Kidney (tissue), 22 donors: ENCODE measurements around the gene ITSN2. TPM values are rescaled to one million over a fixed set of nuclear protein-coding genes. Genes with fewer than 3 reads are reported as not detected.
"Not testable (repeated sequence)": the region's sequence is repeated elsewhere in the genome, so short reads cannot be mapped to it uniquely, and the experiment has no call there.

Experiments used
- DNase-seq, 5 donors: peaks; one replicate each; pipeline ENCODE4 v3.0.0-alpha.2; 2013 to 2020
- FAIRE-seq: peaks from 2 replicates; lab custom pipeline; 2012; peaks lifted over from hg19 to GRCh38; lab: Jason Lieb, UNC
- H3K27ac ChIP-seq, 2 donors: one replicate each; pipeline ENCODE4 v1.7.0; 2013; ENCODE audit warnings: low read depth in 2 of 2, low read length in 2 of 2, inconsistent platforms in 1 of 2
- H3K27me3 ChIP-seq: one replicate; pipeline ENCODE4 v1.7.1; 2013; ENCODE audit warnings: low read length, inconsistent platforms; ENCODE audit not compliant: control insufficient read depth, insufficient read depth
- H3K36me3 ChIP-seq, 3 donors: one replicate each; pipeline versions ENCODE4 v1.7.0 to v1.7.1; 2013; ENCODE audit warnings: low read length in 3 of 3, control low read depth in 1 of 3, inconsistent platforms in 1 of 3; ENCODE audit not compliant: insufficient read depth in 3 of 3, control insufficient read depth in 2 of 3
- H3K4me1 ChIP-seq, 3 donors: one replicate each; pipeline versions ENCODE4 v1.7.0 to v1.7.1; 2013; ENCODE audit warnings: low read length in 3 of 3, inconsistent platforms in 1 of 3, low read depth in 1 of 3; ENCODE audit not compliant: control insufficient read depth in 2 of 3, insufficient read depth in 2 of 3
- H3K4me3 ChIP-seq, 3 donors: one replicate each; pipeline versions ENCODE4 v1.7.0 to v1.8.1; 2013; ENCODE audit warnings: low read length in 3 of 3, control low read depth in 1 of 3, inconsistent platforms in 1 of 3
- H3K9ac ChIP-seq, 3 donors: one replicate each; pipeline versions ENCODE4 v1.7.0 to v1.7.1; 2013; ENCODE audit warnings: low read length in 3 of 3, control low read depth in 1 of 3, inconsistent platforms in 1 of 3
- H3K9me3 ChIP-seq, 3 donors: one replicate each; pipeline versions ENCODE4 v1.7.0 to v1.7.1; 2013; ENCODE audit warnings: low read length in 3 of 3, control low read depth in 1 of 3, inconsistent platforms in 1 of 3; ENCODE audit not compliant: control insufficient read depth in 2 of 3, insufficient read depth in 1 of 3
- CTCF ChIP-seq: IDR thresholded peaks from 3 replicates; pipeline ENCODE4 v1.5.1; 2012; ENCODE audit warnings: mild to moderate bottlenecking, moderate library complexity, borderline replicate concordance; ENCODE audit not compliant: insufficient read depth; ENCODE audit errors: extremely low read depth
- intact Hi-C: fragments of 100-400 bp; cut with DNase I; formaldehyde crosslinking; loops from one replicate; pipeline ENCODE4 v1.11.1; 2022
- long read RNA-seq, 10 donors: library from polyadenylated mRNA in 1 of 10; unstranded in 1 of 10; transcript quantifications; one replicate each; pipeline ENCODE4 v2.0.0 and lab custom pipeline, GENCODE V29; 2021 to 2026
- polyA plus RNA-seq: library from polyadenylated mRNA; stranded (reverse); fragments of 350-450 nt; fragmentation: Illumina TruSeq; extraction: RNeasy Lipid Tissue Mini Kit (QIAGEN cat#74804); gene quantifications from one replicate; pipeline ENCODE4 v1.2.3, GENCODE V29; 2014; ENCODE audit warnings: low read depth, low replicate concordance; ENCODE audit not compliant: insufficient read depth
- total RNA-seq: library from RNA; stranded (reverse); fragmentation: NEBNext Ultra II Directional; extraction: Animal tissue kit (Norgen Biotek cat#: 25700); gene quantifications from one replicate; pipeline ENCODE4 v1.2.1, GENCODE V29; 2021
- donor health status: control.
- donor health status: control.
- donor health status: control.
- donor health status: control.
- donor health status: control.
- donor health status: DM: yes; HTN: yes; CAD: no.
- donor health status: Normal renal cell carcinoma (clear cell type).

ITSN2 gene
- 72.8 TPM for total RNA-seq
- polyA plus RNA-seq = 20.1 TPM
- long read RNA-seq, donor 1, partial matches to known transcripts = 5 of 5 reads
- long read RNA-seq, donor 1, other reads (novel, unspliced or antisense) = 0 of 5 reads
- long read RNA-seq, donor 2 = 0 reads
- long read RNA-seq, donor 3 = 0 reads
- long read RNA-seq, donor 4 = 0 reads
- long read RNA-seq, donor 5 = 0 reads
- long read RNA-seq, donor 6 = 0 reads
- long read RNA-seq, donor 7, full-length matches to known transcripts = 1 of 45 reads
- long read RNA-seq, donor 7, partial matches to known transcripts = 27 of 45 reads
- long read RNA-seq, donor 7, other reads (novel, unspliced or antisense) = 17 of 45 reads
- long read RNA-seq, donor 8 = 0 reads
- long read RNA-seq, donor 9, partial matches to known transcripts = 0 of 1 reads
- long read RNA-seq, donor 9, other reads (novel, unspliced or antisense) = 0 of 1 reads
- long read RNA-seq, donor 10 = 0 reads

- H3K27me3 ChIP-seq = no peaks in the 10 kb centered on the region
- H3K4me1 ChIP-seq = peaks cover 0 to 10% (median 10%) of the 10 kb centered on the region in 3 donors
- peak within 1 kb of the TSS; percentile 54 to 88 (median 74) for H3K9ac ChIP-seq
- intact Hi-C loops = no loop called here
- TF ChIP-seq CTCF = no peak
- DNase-seq (peak; percentile 79 to 95 (median 85)), FAIRE-seq (no peak)
- H3K27ac ChIP-seq = peak within 1 kb of the TSS; percentile 97 to 99
- H3K4me3 ChIP-seq = peak within 1 kb of the TSS; percentile 72 to 86 (median 75)
- no peaks in the 10 kb centered on the region for H3K36me3 ChIP-seq
- no peaks in the 10 kb centered on the region for H3K9me3 ChIP-seq
These were observed at the start of gene ITSN2 for GRCh38 chr2:24360050-24360962. Gene ITSN2 (minus strand): TSS chr2:24360536. CDS start chr2:24328082, 32,454 bp downstream.

GRCh38 chr2:24409171-24409570, 48.8 kb upstream of the ITSN2 start:
- TF ChIP-seq CTCF = no peak
- Histone ChIP-seq H3K4me3 (no peak overlapping the region), H3K27ac (no peak overlapping the region), H3K9ac (no peak overlapping the region), H3K27me3 (no peaks in the 10 kb centered on the region), H3K4me1 (no peaks in the 10 kb centered on the region), H3K9me3 (no peaks in the 10 kb centered on the region), H3K36me3 (no peaks in the 10 kb centered on the region)
- FAIRE-seq (no peak), DNase-seq (no peak)
- intact Hi-C loops = no loop called here

- H3K27me3 ChIP-seq, H3K4me1 ChIP-seq, intact Hi-C loops, H3K4me3 ChIP-seq, H3K9ac ChIP-seq, H3K9me3 ChIP-seq, FAIRE-seq, H3K27ac ChIP-seq, DNase-seq, H3K36me3 ChIP-seq: not testable (repeated sequence)
These were observed 48.4 kb upstream of the ITSN2 start for GRCh38 chr2:24408704-24409103.
